HepG2 (cell line): Measurements from ENCODE around the gene PROX2. TPM values are rescaled to one million over a fixed set of nuclear protein-coding genes. Genes with fewer than 3 reads are reported as not detected.

ENCODE experiments used
- ATAC-seq: fragments of 200-7000 bp; cut with Tn5 transposase; 3 replicates; pipeline ENCODE4 v1.9.1; 2020; ENCODE audit warnings: mild to moderate bottlenecking, moderate library complexity
- Bru-seq: library from RNA; stranded (reverse); fragments of 400-500 nt; gene quantifications from one replicate; lab custom pipeline; 2021; lab: Mats Ljungman, UMichigan
- BruChase-seq, 2 experiments: library from RNA; stranded (reverse); fragments of 400-500 nt; gene quantifications; one replicate each; lab custom pipeline; 2021; lab: Mats Ljungman, UMichigan
- BruUV-seq: library from RNA; stranded (reverse); fragments of 400-500 nt; replicated peaks from 2 replicates; lab custom pipeline; 2021; lab: Mats Ljungman, UMichigan
- CTCF ChIA-PET: fragments of 300-600 bp; formaldehyde crosslinking; extraction: SDS; loops from one replicate; lab custom pipeline; 2021; ENCODE audit warnings: low total read pairs, inconsistent platforms, low intra/inter-chr PET ratio; lab: Yijun Ruan, JAX
- POLR2A ChIA-PET: fragments of 350-600 bp; sonication (Branson Sonifier 250); formaldehyde crosslinking; loops from one replicate; lab custom pipeline; 2020; ENCODE audit warnings: antibody characterized with exemption, inconsistent platforms; lab: Yijun Ruan, JAX
- DNase-seq: peaks from one replicate; pipeline ENCODE4 v3.0.0-alpha.2; 2015; ENCODE audit warnings: low spot score
- FAIRE-seq: peaks from 3 replicates; lab custom pipeline; 2011; peaks lifted over from hg19 to GRCh38; lab: Jason Lieb, UNC
- H2AFZ ChIP-seq: one replicate; pipeline ENCODE4 v1.6.1; 2011; ENCODE audit warnings: low read length, inconsistent platforms
- H3K27ac ChIP-seq: fragments of 300-600 bp; 3 replicates; pipeline ENCODE4 v1.8.0; 2011; ENCODE audit warnings: mixed run types, mild to moderate bottlenecking, mixed read lengths, low read length, inconsistent platforms; ENCODE audit not compliant: insufficient read depth; ENCODE audit errors: extremely low read length
- H3K27me3 ChIP-seq, 2 experiments: fragments of 200-600 bp in 1 of 2; 2 replicates in 1 of 2; 3 replicates in 1 of 2; pipeline versions ENCODE4 v1.6.0 to v1.8.0; 2011; ENCODE audit warnings: low read length in 2 of 2, mild to moderate bottlenecking in 2 of 2, moderate library complexity in 2 of 2, inconsistent platforms in 1 of 2; ENCODE audit not compliant: insufficient read depth in 2 of 2, control insufficient read depth in 1 of 2
- H3K36me3 ChIP-seq, 2 experiments: fragments of 200-600 bp in 1 of 2; replicated peaks in 1 of 2; 2 replicates in 1 of 2; 3 replicates in 1 of 2; pipeline versions ENCODE4 v1.5.1 to v1.8.0; 2011; ENCODE audit warnings: low read length in 2 of 2, inconsistent platforms in 1 of 2; ENCODE audit not compliant: insufficient read depth in 2 of 2, control insufficient read depth in 1 of 2
- H3K4me1 ChIP-seq: 2 replicates; pipeline ENCODE4 v1.5.1; 2012; ENCODE audit warnings: low read length, inconsistent platforms; ENCODE audit not compliant: insufficient read depth
- H3K4me2 ChIP-seq: 2 replicates; pipeline ENCODE4 v1.6.0; 2011; ENCODE audit warnings: low read depth, low read length, inconsistent platforms
- H3K4me3 ChIP-seq, 3 experiments: fragments of 200-600 bp in 1 of 3; sonication (generic), shearing (Covaris generic) in 1 of 3; replicated peaks in 1 of 3; 2 replicates each; pipeline ENCODE4 v1.5.1; 2011 to 2016; ENCODE audit warnings: low read length in 3 of 3, inconsistent platforms in 2 of 3, low read depth in 2 of 3, mild to moderate bottlenecking in 2 of 3, control low read depth in 1 of 3, mixed read lengths in 1 of 3; ENCODE audit not compliant: insufficient read depth in 1 of 3
- H3K79me2 ChIP-seq: one replicate; pipeline ENCODE4 v1.6.1; 2011; ENCODE audit warnings: low read length, inconsistent platforms; ENCODE audit not compliant: insufficient read depth
- H3K9ac ChIP-seq: 2 replicates; pipeline ENCODE4 v1.6.0; 2011; ENCODE audit warnings: mild to moderate bottlenecking, low read depth, low read length, inconsistent platforms; ENCODE audit not compliant: insufficient read depth
- H3K9me3 ChIP-seq: 2 replicates; pipeline ENCODE4 v1.5.1; 2012; ENCODE audit warnings: mild to moderate bottlenecking, low read length
- H4K20me1 ChIP-seq: 2 replicates; pipeline ENCODE4 v1.6.0; 2011; ENCODE audit warnings: inconsistent platforms, mild to moderate bottlenecking, low read length, moderate library complexity; ENCODE audit not compliant: insufficient read depth
- ZNF564 ChIP-seq: sonication (generic); formaldehyde crosslinking; IDR thresholded peaks from 2 replicates; pipeline ENCODE4 v1.8.1; 2023; ENCODE audit warnings: mild to moderate bottlenecking, missing genetic modification reagents
- ZNF747 ChIP-seq: sonication (generic); formaldehyde crosslinking; IDR thresholded peaks from 2 replicates; pipeline ENCODE4 v1.8.1; 2023; ENCODE audit warnings: missing genetic modification reagents, mild to moderate bottlenecking, borderline replicate concordance
- WGBS: methylation state at CpG from one replicate; pipeline ENCODE4 v1.1.6; 2017; ENCODE audit warnings: low lambda C conversion rate; 5-methylcytosine and 5-hydroxymethylcytosine counted together
- in situ Hi-C: cut with HindIII; loops from 2 replicates; pipeline ENCODE4 v1.10.0; 2017; ENCODE audit warnings: low pct_unique_long_range_greater_than_20kb; ENCODE audit not compliant: extremely low pct_ligation_motif_present
- intact Hi-C: fragments of 100-400 bp; cut with micrococcal nuclease; formaldehyde crosslinking; loops from one replicate; pipeline ENCODE4 v1.10.0; 2022; ENCODE audit not compliant: unreplicated experiment
- long read RNA-seq, 2 experiments: library from RNA in 1 of 2; library from polyadenylated mRNA in 1 of 2; stranded (forward) in 1 of 2; unstranded in 1 of 2; transcript quantifications; one replicate each; pipeline ENCODE4 v2.0.0, GENCODE V29; 2019 to 2022
- polyA minus RNA-seq, 3 experiments: library from RNA; depleted of rRNA, polyadenylated mRNA; stranded (reverse); fragments of >200 nt; gene quantifications; 2 replicates each; pipeline ENCODE4 v1.2.3, GENCODE V29; 2011; ENCODE audit warnings: low replicate concordance in 1 of 3
- polyA plus RNA-seq, 8 experiments: library from polyadenylated mRNA; depleted of rRNA in 3 of 8; stranded (reverse) in 7 of 8; unstranded in 1 of 8; fragments of >200 nt; fragmentation: Illumina TruSeq in 4 of 8; extraction: Trizol in 4 of 8; gene quantifications; 2 replicates each; pipeline versions ENCODE4 v1.2.1 to v1.2.3, GENCODE V29; 2011 to 2016; ENCODE audit warnings: low read depth in 4 of 8, missing spikeins in 1 of 8, mixed read lengths in 1 of 8; ENCODE audit not compliant: insufficient read depth in 1 of 8
- total RNA-seq, 5 experiments: library from RNA; depleted of rRNA; stranded (reverse); fragments of >200 nt; fragmentation: Illumina TruSeq; extraction: Trizol; gene quantifications; 2 replicates each; pipeline ENCODE4 v1.2.3, GENCODE V29; 2016; ENCODE audit warnings: low read depth in 1 of 5
- TF ChIP-seq, protein P1 (sequence below): sonication (generic); formaldehyde crosslinking; IDR thresholded peaks from 2 replicates; pipeline ENCODE4 v1.5.1; 2020; ENCODE audit warnings: mild to moderate bottlenecking, missing genetic modification reagents, moderate library complexity

PROX2 gene, protein sequence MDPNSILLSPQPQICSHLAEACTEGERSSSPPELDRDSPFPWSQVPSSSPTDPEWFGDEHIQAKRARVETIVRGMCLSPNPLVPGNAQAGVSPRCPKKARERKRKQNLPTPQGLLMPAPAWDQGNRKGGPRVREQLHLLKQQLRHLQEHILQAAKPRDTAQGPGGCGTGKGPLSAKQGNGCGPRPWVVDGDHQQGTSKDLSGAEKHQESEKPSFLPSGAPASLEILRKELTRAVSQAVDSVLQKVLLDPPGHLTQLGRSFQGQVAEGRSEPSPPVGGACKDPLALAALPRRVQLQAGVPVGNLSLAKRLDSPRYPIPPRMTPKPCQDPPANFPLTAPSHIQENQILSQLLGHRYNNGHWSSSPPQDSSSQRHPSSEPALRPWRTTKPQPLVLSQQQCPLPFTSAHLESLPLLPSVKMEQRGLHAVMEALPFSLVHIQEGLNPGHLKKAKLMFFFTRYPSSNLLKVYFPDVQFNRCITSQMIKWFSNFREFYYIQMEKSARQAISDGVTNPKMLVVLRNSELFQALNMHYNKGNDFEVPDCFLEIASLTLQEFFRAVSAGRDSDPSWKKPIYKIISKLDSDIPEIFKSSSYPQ
- total RNA-seq (2016; rRNA removed; fragmentation: Illumina TruSeq; extraction: Trizol) (not detected in 2 replicates), polyA plus RNA-seq (2011; rRNA removed) (not detected in 2 replicates), polyA minus RNA-seq (2011; rRNA and poly(A)+ RNA removed; ENCODE audit: low replicate concordance) (not detected in 2 replicates), Bru-seq, nascent RNA (percentile 8 among the genes with signal in this experiment), BruChase-seq, experiment 1, labeled RNA remaining after a 6-hour chase (not detected), BruChase-seq, experiment 2, labeled RNA remaining after a 2-hour chase (not detected)
- not detected in 2 replicates for total RNA-seq (2016; cell fraction: cytosol; rRNA removed; fragmentation: Illumina TruSeq; extraction: Trizol; ENCODE audit: low read depth)
- not detected in 2 replicates for total RNA-seq (2016; cell fraction: insoluble cytoplasmic fraction; rRNA removed; fragmentation: Illumina TruSeq; extraction: Trizol)
- not detected in 2 replicates for total RNA-seq (2016; cell fraction: membrane; rRNA removed; fragmentation: Illumina TruSeq; extraction: Trizol)
- not detected in 2 replicates for total RNA-seq (2016; cell fraction: nucleus; rRNA removed; fragmentation: Illumina TruSeq; extraction: Trizol)
- not detected in 2 replicates for polyA plus RNA-seq (2011; cell fraction: cytosol; rRNA removed)
- polyA plus RNA-seq (2011; cell fraction: nucleus; rRNA removed): not detected in 2 replicates
- 0.47 and 0.59 TPM in 2 replicates for polyA plus RNA-seq (2012)
- polyA plus RNA-seq (2016; cell fraction: cytosol; fragmentation: Illumina TruSeq; extraction: Trizol; ENCODE audit: low read depth): not detected in 2 replicates
- not detected in 2 replicates for polyA plus RNA-seq (2016; cell fraction: insoluble cytoplasmic fraction; fragmentation: Illumina TruSeq; extraction: Trizol; ENCODE audit: low read depth)
- not detected in 2 replicates for polyA plus RNA-seq (2016; cell fraction: membrane; fragmentation: Illumina TruSeq; extraction: Trizol; ENCODE audit: low read depth)
- not detected in 2 replicates for polyA plus RNA-seq (2016; cell fraction: nucleus; fragmentation: Illumina TruSeq; extraction: Trizol; ENCODE audit: insufficient read depth, low read depth)
- polyA minus RNA-seq (2011; cell fraction: cytosol; rRNA and poly(A)+ RNA removed): not detected in 2 replicates
- polyA minus RNA-seq (2011; cell fraction: nucleus; rRNA and poly(A)+ RNA removed): not detected in 2 replicates
- long read RNA-seq, experiment 1: 0 reads
- long read RNA-seq, experiment 2: 0 reads

DNA sequence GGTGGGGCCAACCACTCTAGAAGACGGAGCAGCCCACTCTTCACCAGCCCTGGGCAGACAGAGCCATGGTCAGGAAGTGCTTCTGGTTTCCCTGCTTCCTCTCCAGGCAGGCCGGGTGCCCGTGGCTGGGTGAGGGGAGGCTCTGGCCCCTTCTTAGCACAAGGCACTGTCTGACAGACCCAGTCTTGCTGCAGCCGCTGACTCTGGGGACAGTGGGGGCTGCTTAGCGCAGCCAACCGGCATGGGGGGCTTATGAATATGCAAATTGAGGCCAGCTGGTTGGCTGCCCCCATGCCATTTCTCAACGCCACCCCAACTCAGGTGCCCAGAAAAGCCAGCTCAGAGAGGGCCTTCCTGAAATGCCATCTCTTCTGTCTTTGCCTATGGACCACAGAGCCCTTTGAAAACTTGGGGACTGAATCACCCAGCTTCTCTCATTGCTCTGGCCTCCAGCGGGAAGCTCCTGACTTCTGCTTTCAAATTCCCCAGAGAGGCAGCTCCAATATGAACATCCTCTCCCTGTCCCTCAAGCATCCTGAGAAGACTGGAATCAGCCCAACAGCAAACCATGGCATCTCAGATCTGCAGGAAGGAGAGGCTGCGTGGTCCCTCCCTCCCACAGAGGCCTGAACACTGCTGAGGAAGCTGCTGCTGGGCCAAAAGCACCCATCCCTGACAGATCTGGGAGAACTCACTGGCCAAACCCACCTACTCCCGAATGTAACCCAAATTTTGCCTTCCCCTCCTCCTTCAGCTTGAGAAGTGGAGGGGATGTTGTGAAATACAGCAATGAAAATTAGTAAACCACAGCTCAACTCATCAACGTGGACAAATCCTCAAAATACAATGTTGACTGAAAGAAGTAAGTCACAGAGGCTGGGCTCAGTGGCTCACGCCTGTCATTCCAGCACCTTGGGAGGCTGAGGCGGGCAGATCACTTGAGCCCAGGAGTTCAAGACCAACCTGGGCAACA, at the start of gene PROX2:
Gene PROX2 (minus strand): TSS at position 205 of the 973 bp plus-strand sequence. CDS start 12,311 bp downstream, outside the sequence.
- Histone ChIP-seq H3K4me2 (peak within 1 kb of the TSS; percentile 25), H3K27me3 (peaks cover 0 to 10% of the 10 kb centered on the region in 2 experiments; a peak in 1 of 5 replicates), H3K9ac (no peak within 1 kb of the TSS), H3K79me2 (no peaks in the 10 kb centered on the region), H4K20me1 (no peaks in the 10 kb centered on the region), H3K4me1 (peaks cover 40% of the 10 kb centered on the region), H2AFZ (no peak within 1 kb of the TSS), H3K4me3 (peak within 1 kb of the TSS in 1 of 3 experiments; percentile 40; a peak in 1 of 6 replicates), H3K9me3 (no peaks in the 10 kb centered on the region), H3K27ac (no peak within 1 kb of the TSS), H3K36me3 (no peaks in the 10 kb centered on the region)
- ATAC-seq (peak; percentile 36), FAIRE-seq (no peak), DNase-seq (no peak)
- 12% methylated on average over 6 of the region's 13 CpGs for WGBS
- intact Hi-C loops: no loop called here
- CTCF ChIA-PET: no interaction called here
- in situ Hi-C loops: no loop called here
- BruUV-seq: no TSS peak
- TF ChIP-seq, protein P1, sequence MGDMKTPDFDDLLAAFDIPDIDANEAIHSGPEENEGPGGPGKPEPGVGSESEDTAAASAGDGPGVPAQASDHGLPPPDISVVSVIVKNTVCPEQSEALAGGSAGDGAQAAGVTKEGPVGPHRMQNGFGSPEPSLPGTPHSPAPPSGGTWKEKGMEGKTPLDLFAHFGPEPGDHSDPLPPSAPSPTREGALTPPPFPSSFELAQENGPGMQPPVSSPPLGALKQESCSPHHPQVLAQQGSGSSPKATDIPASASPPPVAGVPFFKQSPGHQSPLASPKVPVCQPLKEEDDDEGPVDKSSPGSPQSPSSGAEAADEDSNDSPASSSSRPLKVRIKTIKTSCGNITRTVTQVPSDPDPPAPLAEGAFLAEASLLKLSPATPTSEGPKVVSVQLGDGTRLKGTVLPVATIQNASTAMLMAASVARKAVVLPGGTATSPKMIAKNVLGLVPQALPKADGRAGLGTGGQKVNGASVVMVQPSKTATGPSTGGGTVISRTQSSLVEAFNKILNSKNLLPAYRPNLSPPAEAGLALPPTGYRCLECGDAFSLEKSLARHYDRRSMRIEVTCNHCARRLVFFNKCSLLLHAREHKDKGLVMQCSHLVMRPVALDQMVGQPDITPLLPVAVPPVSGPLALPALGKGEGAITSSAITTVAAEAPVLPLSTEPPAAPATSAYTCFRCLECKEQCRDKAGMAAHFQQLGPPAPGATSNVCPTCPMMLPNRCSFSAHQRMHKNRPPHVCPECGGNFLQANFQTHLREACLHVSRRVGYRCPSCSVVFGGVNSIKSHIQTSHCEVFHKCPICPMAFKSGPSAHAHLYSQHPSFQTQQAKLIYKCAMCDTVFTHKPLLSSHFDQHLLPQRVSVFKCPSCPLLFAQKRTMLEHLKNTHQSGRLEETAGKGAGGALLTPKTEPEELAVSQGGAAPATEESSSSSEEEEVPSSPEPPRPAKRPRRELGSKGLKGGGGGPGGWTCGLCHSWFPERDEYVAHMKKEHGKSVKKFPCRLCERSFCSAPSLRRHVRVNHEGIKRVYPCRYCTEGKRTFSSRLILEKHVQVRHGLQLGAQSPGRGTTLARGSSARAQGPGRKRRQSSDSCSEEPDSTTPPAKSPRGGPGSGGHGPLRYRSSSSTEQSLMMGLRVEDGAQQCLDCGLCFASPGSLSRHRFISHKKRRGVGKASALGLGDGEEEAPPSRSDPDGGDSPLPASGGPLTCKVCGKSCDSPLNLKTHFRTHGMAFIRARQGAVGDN (CRISPR knock-in tag): 0 out of 2 replicates have a peak, but pooled peaks have one; percentile 14
- TF ChIP-seq ZNF564 (CRISPR knock-in tag) (no peak), ZNF747 (no peak)
- POLR2A ChIA-PET: interaction anchor here (1.0 to 1.5 kb wide), 3 partner anchors 22 to 47 kb away, joined by 3 read pairs; partner anchors contain the start of gene RPS6KL1
